B cell (primary cell): Measurements from ENCODE around the gene RLN3.

Experiments
- EZH2 ChIP-seq: IDR thresholded peaks from 2 replicates; pipeline ENCODE4 v1.6.1; 2012; ENCODE audit warnings: borderline replicate concordance, low read depth, mild to moderate bottlenecking, moderate library complexity, low read length; ENCODE audit not compliant: insufficient read depth, poor library complexity, severe bottlenecking
- TF ChIP-seq, protein P1 (sequence below): fragments of 200-600 bp; IDR thresholded peaks from one replicate; pipeline ENCODE4 v1.8.0; 2022; ENCODE audit warnings: antibody characterized with exemption, mild to moderate bottlenecking

- no peak for TF ChIP-seq EZH2
- TF ChIP-seq, protein P1, sequence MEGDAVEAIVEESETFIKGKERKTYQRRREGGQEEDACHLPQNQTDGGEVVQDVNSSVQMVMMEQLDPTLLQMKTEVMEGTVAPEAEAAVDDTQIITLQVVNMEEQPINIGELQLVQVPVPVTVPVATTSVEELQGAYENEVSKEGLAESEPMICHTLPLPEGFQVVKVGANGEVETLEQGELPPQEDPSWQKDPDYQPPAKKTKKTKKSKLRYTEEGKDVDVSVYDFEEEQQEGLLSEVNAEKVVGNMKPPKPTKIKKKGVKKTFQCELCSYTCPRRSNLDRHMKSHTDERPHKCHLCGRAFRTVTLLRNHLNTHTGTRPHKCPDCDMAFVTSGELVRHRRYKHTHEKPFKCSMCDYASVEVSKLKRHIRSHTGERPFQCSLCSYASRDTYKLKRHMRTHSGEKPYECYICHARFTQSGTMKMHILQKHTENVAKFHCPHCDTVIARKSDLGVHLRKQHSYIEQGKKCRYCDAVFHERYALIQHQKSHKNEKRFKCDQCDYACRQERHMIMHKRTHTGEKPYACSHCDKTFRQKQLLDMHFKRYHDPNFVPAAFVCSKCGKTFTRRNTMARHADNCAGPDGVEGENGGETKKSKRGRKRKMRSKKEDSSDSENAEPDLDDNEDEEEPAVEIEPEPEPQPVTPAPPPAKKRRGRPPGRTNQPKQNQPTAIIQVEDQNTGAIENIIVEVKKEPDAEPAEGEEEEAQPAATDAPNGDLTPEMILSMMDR, result no peak
These were observed 49.4 kb upstream of the RLN3 start for GRCh38 chr19:13978351-13979243.
